Measurements from ENCODE around the gene SEMA7A.

SEMA7A gene

GRCh38 chr15:74384566-74384880, 49.2 kb downstream of the SEMA7A start:
- DNase-seq = no peak

- DNase-seq = peak; percentile 25
Measured at GRCh38 chr15:74383695-74384565, 49.8 kb downstream of the SEMA7A start.

- no peak for DNase-seq
Measured at GRCh38 chr15:74383286-74383685, 50.5 kb downstream of the SEMA7A start.

- DNase-seq = peak; percentile 69
Measured at GRCh38 chr15:74382004-74382816, 51.5 kb downstream of the SEMA7A start.

DNA sequence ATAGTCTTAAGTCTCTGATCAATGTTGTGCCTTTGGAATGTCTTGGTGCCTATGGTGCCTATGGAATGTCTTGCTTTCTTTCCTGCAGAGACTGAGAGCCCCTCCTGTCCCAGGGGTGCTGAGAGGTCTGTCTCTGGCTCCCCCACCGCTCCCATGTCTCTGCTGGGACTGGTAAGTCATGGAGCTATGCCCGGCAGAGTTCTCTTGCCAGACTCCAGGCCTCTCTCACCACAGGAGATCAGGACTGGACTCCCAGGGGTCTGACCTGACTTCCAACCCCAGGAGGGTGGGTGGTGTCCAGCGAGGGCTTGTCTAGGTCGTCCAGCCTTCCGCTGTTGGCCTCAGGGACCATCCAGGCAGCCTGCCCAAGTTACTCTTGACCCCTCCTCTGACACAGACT, 52.3 kb downstream of the SEMA7A start:
- DNase-seq = no peak

DNA sequence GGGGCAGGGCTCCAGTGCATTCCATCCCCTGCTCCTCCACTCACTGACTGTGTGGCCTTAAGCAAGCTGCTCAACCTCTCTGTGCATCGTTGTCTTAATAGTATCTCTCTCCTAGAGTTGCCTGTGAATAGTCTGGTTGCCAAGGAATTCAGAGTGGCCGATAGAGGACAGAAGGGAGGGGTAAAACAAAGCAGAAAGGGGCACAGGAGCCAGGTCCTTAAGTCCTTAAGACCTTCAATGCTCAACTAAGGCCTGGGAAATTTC, 52.6 kb downstream of the SEMA7A start:
- no peak for DNase-seq

GRCh38 chr15:74380361-74381189, 53.2 kb downstream of the SEMA7A start:
- DNase-seq = no peak

GRCh38 chr15:74378848-74379247, 54.9 kb downstream of the SEMA7A start:
- DNase-seq = no peak

DNA sequence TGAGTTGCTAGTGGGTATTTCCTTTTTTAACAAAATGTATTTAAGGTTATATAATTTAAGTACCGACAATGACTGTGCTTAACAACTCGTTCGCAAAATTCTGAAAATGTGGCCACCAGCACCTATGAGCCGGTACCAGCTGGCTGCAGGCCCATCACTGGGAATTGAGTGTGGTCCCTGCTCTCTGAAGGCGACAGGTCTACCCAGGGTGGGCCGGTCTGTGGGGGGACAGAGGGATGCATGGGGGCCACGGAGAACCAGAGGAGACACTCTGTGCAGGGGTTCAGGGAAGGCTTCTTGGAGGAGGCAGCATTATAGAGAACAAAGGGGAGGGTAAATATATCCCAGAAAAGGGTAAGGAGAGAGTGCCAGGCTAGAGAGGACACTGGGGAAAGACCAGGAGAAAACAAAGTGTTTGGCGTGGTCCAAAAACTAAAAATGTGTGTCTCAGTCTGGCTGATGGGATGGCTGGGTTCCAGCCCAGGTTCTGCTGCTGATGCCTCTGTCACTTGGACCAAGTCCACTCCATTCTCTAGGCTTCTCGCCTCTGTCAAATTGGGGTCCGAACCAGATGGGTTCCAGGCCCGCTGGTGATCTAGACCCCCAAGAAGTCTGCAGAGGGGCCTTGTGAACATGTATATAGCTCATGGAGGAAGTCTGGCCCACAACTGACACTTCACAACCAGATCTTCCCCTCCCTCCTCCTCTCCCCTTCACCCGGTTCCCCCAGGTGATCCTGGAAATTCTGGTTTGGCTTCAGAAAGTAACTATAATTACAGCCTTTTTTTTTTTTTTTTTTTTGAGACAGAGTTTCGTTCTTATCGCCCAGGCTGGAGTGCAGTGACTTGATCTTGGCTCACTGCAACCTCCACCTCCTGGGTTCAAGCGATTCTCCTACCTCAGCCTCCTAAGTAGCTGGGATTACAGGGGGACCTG, 55.7 kb downstream of the SEMA7A start:
- no peak for DNase-seq

GRCh38 chr15:74376825-74377581, 56.8 kb downstream of the SEMA7A start:
- no peak for DNase-seq

DNA sequence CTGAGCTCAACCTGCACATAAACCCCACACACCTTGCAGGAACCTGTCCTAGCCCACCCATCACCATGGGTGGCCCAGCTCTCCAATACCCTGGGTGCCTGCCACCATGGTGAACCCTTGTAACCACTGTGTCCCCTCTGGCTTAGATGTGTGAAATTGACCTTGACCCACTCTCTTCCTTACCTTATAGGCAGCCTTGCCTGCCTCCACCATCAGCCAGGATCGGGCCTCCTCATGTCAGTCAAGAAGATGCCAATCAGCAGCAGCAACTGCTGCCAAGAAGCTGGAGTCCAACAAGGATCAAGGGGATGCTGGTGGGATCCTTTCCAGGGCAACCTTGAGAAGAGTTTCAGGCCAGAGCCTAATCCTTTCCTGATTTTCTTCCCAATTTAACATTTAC, 57.5 kb downstream of the SEMA7A start:
- no peak for DNase-seq

DNA sequence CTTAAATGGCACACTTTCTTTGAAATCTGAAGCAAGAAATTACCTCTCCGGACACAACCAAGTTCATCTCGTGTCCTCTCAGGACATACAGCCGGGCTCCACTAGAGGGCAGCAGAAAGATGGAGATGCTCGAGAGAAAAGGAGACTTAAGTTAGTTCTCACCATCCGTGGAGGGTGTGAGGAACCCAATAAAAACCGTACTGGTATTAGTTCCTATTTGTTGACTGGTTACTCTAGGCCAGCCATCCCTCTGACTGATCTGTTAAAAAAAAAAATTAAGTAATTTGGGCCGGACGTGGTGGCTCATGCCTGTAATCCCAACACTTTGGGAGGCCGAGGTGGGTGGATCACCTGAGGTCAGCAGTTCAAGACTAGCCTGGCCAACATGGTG, 58.5 kb downstream of the SEMA7A start:
- peak; percentile 66 for DNase-seq

GRCh38 chr15:74374648-74375302, 59.0 kb downstream of the SEMA7A start:
- DNase-seq = no peak

DNA sequence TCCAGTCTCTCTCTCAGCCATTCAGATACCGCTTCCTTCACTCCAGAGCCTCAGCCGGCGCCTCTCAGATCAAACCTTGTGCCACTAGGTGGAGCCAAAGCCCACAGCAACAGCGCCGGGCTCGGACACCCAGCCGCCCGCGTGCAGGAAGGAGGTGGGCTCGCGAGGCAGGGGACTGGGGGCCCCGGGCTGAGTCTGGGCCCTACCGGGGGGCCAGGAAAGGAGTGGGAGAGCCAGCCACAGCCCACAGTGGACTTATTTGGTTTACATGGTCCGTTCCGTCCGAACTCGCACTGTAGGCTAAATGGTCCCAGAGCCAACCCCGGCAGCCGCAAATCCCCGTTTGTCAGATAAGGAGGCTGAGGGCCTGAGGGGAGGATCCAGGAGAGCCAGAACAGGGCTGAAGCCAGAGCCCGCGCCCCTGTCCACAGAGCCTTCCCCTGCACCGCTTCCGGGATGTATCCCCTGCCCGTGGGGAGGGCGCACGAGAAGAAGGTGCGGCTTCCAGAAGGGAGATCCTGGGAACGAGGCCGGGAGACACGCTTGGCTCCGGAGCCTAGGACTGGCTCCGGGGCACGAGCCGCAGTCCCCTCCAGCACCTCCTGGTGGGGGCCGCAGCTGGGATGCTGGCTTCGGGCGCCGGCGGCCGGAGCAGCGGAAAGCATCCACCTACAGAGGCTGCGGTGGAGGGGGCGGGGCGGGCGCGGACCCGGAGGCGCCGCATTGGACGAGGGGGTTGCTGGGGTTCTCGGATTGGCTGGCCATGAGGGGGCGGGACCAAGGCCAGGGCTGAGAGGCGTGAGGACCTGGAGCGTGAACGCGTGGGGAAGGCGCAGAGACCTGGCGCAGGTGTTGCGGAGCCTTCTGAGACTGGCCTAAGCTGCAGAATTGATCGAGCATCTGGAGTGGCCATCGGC, 59.8 kb downstream of the SEMA7A start:
- peak; percentile 79 for DNase-seq

GRCh38 chr15:74373056-74373650, 60.6 kb downstream of the SEMA7A start:
- no peak for DNase-seq

- no peak for DNase-seq
Measured at GRCh38 chr15:74370471-74370870, 63.3 kb downstream of the SEMA7A start.

DNA sequence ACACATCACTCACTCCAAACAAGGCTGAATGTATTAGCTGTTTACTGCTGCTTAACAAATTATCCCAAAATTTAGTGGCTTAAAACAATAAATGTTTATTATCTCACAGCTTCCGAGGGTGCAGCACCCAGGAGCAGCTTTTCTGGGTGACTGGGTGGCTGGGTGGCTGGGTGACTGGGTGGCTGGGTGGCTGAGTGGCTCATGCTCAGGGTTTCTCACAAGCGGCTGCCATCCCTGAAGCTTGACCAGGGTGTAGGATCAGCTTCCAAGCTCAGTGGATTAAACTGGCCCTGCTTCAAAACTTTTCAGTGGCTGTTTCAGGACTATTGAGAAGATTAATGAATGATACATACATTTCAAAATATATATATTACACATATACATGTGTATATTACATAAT, 64.0 kb downstream of the SEMA7A start:
- no peak for DNase-seq

GRCh38 chr15:74369084-74369745, 64.5 kb downstream of the SEMA7A start:
- no peak for DNase-seq

DNA sequence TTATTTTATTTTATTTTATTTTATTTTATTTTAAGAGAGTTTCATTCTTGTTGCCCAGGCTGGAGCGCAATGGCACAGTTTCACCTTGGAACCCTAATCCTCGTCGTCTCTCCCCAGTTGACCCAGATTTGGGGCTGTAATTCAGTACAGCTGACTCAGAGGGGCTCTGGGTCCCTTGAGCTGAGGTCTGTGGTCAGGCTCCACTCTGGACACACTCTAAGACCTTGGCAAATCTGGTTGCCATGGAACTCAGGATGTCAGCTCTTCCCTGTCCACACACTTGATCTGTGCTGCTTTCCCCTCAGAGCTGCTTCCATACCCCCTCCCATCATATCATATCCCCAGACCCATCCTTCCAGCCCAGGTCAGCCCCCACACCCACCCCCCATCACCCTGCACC, 65.6 kb downstream of the SEMA7A start:
- DNase-seq = no peak
